AG04450 (cell line): ENCODE measurements around the gene LTK. TPM values are rescaled to one million over a fixed set of nuclear protein-coding genes. Genes with fewer than 3 reads are reported as not detected.

Experiments
- CTCF ChIA-PET: fragments of 300-600, 350-600 bp; formaldehyde crosslinking; extraction: SDS; loops from one replicate; lab custom pipeline; 2022; ENCODE audit warnings: antibody characterized with exemption, inconsistent platforms; lab: Charles Lee
- POLR2A ChIA-PET: fragments of 350-600 bp; formaldehyde crosslinking; extraction: SDS; loops from one replicate; lab custom pipeline; 2021; ENCODE audit warnings: antibody characterized with exemption, inconsistent platforms; lab: Yijun Ruan, JAX
- DNase-seq: peaks from one replicate; pipeline ENCODE4 v3.0.0-alpha.2; 2011; ENCODE audit warnings: low read depth, low spot score
- H3K27ac ChIP-seq: one replicate; pipeline ENCODE4 v1.5.1; 2012; ENCODE audit warnings: low read depth, low read length, control low read depth
- H3K27me3 ChIP-seq: one replicate; pipeline ENCODE4 v1.6.0; 2012; ENCODE audit warnings: low read length; ENCODE audit not compliant: control insufficient read depth, insufficient read depth
- H3K4me3 ChIP-seq: 2 replicates; pipeline ENCODE4 v1.5.1; 2011; ENCODE audit warnings: mild to moderate bottlenecking, low read depth, low read length, control low read depth
- H3K9me3 ChIP-seq: 2 replicates; pipeline ENCODE4 v1.5.1; 2012; ENCODE audit warnings: low read length; ENCODE audit not compliant: control insufficient read depth, insufficient read depth
- polyA plus RNA-seq: library from polyadenylated mRNA; depleted of rRNA; stranded (reverse); fragments of >200 nt; gene quantifications from 2 replicates; pipeline ENCODE4 v1.2.3, GENCODE V29; 2011
- TF ChIP-seq, protein P1 (sequence below): IDR thresholded peaks from 2 replicates; pipeline ENCODE4 v1.5.1; 2011; ENCODE audit warnings: low read depth, low read length, control low read depth, inconsistent platforms

Gene LTK
- polyA plus RNA-seq, 1 experiment, result 0.09 TPM

DNA sequence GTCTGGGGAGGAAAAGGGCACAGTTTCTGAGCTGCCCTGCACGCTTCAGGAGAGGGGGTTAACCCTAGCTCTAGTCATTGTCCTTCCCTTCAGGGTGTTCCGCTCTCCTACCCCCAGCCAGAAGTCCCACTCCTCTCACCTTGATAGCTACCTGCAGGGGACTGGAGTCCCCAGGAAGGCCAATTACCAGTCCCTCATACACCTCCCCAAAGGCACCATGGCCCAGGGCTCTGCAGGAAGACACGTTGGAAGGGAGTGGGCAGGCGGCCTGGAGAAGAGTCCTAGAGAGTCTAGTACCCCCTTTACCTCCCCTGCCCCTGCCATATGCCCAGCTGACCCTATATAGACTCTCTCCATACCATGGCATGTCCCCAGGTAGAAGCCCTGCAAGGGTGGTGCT is 7.9 kb downstream of the LTK start:
- peaks cover 40% of the 10 kb centered on the region for H3K27me3 ChIP-seq
- no peak overlapping the region for H3K4me3 ChIP-seq
- H3K9me3 ChIP-seq, result peaks cover 6% of the 10 kb centered on the region; the same call in 1 of the 2 replicates
- DNase-seq, result no peak
- H3K27ac ChIP-seq, result no peak overlapping the region
- POLR2A ChIA-PET, result interaction anchor here (1.0 kb wide), 1 partner anchor 38 kb away, joined by 3 read pairs; the partner anchor contains the start of gene RPAP1
- CTCF ChIA-PET, result no interaction called here
- TF ChIP-seq, protein P1, sequence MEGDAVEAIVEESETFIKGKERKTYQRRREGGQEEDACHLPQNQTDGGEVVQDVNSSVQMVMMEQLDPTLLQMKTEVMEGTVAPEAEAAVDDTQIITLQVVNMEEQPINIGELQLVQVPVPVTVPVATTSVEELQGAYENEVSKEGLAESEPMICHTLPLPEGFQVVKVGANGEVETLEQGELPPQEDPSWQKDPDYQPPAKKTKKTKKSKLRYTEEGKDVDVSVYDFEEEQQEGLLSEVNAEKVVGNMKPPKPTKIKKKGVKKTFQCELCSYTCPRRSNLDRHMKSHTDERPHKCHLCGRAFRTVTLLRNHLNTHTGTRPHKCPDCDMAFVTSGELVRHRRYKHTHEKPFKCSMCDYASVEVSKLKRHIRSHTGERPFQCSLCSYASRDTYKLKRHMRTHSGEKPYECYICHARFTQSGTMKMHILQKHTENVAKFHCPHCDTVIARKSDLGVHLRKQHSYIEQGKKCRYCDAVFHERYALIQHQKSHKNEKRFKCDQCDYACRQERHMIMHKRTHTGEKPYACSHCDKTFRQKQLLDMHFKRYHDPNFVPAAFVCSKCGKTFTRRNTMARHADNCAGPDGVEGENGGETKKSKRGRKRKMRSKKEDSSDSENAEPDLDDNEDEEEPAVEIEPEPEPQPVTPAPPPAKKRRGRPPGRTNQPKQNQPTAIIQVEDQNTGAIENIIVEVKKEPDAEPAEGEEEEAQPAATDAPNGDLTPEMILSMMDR, result no peak

DNA sequence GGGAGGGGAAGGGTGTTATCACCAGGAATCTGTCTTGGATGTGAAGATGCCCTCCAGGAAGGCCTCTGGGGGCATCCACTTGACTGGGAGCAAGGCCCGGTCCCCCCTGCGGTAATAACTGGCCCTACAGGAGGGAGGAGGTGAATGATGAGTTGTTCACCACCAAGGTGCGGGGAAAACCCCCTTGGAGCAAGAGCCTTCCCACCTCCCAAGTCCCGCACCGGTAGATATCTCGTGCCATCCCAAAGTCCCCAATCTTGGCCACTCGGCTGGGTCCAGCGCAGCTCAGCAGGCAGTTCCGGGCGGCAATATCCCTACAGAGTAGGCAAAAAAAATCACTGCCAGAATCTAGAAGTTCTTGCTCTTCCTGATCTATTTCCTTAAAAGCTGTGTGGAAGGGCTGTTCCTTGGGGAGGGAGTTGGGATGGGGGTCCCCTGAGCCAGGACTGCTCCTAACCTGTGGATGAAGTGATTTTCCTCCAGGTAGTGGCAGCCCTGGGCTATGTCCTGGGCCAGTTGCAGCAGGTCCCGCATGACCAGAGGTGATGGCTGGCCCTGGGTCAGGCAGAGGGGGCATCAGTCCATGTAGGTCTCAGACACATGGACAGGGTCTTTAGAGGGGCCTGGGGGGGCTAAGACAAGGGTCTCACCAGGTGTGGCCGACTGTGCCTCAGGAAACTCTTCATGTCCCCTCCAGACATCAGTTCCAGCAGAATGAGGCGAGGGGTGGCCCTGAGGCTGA is 8.7 kb downstream of the LTK start:
- TF ChIP-seq, protein P1, result no peak
- no peak for DNase-seq
- ChIA-PET CTCF (no interaction called here), POLR2A (interaction anchor here (1.0 kb wide), 1 partner anchor 39 kb away, joined by 3 read pairs; the partner anchor contains the start of gene RPAP1)
- H3K4me3 ChIP-seq, result no peak overlapping the region
- H3K9me3 ChIP-seq, result peaks cover 6% of the 10 kb centered on the region; the same call in 1 of the 2 replicates
- H3K27ac ChIP-seq, result no peak overlapping the region
- H3K27me3 ChIP-seq, result peaks cover 33% of the 10 kb centered on the region

GRCh38 chr15:41503669-41504010 is 10.0 kb downstream of the LTK start:
- Histone ChIP-seq H3K27ac (no peak overlapping the region), H3K4me3 (no peak overlapping the region), H3K27me3 (peaks cover 31% of the 10 kb centered on the region), H3K9me3 (peaks cover 6% of the 10 kb centered on the region; the same call in 1 of the 2 replicates)
- CTCF ChIA-PET, result interaction anchor here (0.6 kb wide), 1 partner anchor 565 kb away, joined by 3 read pairs; no protein-coding TSS in a partner anchor
- DNase-seq, result no peak
- POLR2A ChIA-PET, result no interaction called here
- TF ChIP-seq, protein P1, result no peak

DNA sequence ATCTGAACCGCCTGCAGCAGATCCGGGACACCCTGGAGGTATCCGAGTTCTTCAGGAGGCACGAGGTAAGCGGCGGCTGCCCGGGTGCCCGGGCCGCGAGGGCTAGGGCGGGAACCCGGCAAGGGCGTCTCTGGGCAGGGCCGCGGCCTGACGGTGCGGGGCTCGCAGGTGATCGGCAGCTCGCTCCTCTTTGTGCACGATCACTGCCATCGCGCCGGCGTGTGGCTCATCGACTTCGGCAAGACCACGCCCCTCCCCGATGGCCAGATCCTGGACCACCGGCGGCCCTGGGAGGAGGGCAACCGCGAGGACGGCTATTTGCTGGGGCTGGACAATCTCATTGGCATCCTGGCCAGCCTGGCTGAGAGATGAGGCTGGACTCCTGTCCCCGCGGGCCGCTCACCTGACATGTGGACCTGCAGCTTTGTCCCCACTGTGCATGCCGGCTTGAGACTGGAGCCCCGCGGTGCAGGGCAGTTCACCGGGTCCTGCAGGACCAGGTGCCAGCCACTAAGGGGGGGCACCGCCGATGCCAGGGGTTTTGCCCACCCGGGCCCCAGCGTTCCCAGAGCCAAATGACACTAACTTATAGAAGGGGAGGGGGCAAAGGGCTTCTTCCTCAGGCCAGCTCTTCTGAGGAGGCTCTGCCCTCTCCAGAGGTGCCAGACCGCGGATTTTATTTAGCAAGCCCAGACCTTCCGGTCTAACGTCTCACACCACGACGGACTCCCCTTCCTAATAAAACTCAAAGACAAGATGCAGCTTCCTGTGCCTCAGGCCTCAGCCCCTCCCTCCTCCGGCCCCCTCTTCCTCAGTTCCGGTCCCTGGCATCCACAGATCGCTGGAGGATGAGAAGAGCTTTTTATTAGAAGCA is 10.6 kb downstream of the LTK start:
- Histone ChIP-seq H3K4me3 (no peak overlapping the region), H3K27me3 (peaks cover 29% of the 10 kb centered on the region), H3K9me3 (peaks cover 6% of the 10 kb centered on the region; the same call in 1 of the 2 replicates), H3K27ac (no peak overlapping the region)
- no peak for DNase-seq
- ChIA-PET POLR2A (no interaction called here), CTCF (interaction anchor here (0.6 kb wide), 1 partner anchor 564 kb away, joined by 3 read pairs; no protein-coding TSS in a partner anchor)
- TF ChIP-seq, protein P1, result no peak
